IPS DF 19.7 (cell line): ENCODE measurements around the gene SPATA21.

ENCODE experiments used
- DNase-seq: peaks from one replicate; pipeline ENCODE4 v3.0.0-alpha.2; 2013; ENCODE audit warnings: low read depth, low spot score

The SPATA21 gene

DNA sequence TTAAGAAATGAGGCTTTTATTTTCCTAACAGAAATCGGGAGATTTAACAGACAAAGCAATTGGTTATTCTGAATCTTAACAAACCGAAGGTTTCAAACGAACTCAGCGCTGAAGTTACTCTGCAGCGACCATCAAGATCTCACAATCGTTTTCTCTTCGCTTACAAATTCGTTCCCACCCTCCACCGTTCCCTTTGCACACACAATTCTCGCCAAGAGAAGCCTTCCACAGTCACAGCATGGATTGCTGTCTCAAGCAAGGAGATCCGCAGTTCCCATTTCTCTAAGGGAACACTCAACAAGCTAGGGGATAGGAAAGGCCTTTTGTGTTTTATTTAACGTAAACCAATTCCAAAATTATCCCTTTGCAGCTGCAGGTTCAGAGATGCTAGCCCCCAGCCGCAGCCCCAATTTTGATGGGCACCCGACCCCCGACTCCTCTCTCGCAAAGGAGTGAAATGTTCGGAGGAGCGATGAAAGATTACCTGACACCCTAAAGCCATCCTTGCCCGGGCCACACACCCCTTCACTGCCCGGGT is 85.7 kb downstream of the SPATA21 start:
- DNase-seq = no peak

DNA sequence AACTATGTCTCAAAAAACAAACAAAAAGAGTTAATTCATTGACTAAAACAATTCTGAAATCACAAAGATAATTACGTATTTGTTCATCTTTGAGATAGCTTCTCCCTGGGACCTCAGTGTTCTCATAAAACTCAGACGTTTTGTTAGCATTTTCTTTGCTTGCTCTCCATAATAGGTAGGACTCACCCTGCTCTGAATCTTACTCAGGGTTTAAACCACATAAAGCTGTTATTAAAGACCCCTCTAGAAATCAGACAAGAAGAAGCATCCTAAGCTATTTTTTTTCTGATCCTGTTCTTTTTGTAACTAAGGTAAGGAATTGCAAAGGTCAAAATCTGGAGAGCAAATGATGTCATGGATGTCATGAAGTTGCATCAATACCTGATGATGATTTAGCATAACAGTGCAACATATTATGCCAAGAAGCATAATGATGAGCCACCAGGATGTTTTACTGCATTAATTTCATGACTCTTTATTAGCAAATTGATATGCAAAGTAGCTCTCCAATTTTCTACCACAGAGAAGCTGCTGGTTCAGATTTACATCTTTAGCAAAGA is 87.3 kb downstream of the SPATA21 start:
- DNase-seq = no peak
